GM12872 (cell line): ENCODE measurements around the gene TEP1.

Experiments used
- TF ChIP-seq, protein P1 (sequence below): IDR thresholded peaks from 3 replicates; pipeline ENCODE4 v1.5.1; 2011; ENCODE audit warnings: low read depth, mild to moderate bottlenecking, low read length, moderate library complexity; ENCODE audit not compliant: insufficient read depth

The TEP1 gene

DNA sequence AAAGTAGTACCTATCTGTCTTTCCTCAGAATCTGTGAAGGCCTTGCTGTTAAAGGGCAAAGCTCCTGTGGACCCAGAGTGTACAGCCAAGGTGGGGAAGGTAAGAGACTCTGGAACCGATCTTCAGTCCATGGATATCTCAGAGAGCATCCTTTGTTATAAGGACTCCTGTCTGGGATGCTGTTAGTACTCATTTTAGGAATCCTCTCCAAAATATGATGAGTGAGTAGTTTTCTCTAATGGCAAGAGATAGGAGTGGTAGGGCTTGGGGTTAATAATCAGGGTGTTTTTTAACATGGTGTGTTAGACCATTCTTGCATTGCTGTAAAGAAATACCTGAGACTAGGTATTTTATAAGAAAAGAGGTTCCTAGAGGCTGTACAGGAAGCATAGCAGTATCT lies 67.9 kb downstream of the TEP1 start:
- TF ChIP-seq, protein P1, sequence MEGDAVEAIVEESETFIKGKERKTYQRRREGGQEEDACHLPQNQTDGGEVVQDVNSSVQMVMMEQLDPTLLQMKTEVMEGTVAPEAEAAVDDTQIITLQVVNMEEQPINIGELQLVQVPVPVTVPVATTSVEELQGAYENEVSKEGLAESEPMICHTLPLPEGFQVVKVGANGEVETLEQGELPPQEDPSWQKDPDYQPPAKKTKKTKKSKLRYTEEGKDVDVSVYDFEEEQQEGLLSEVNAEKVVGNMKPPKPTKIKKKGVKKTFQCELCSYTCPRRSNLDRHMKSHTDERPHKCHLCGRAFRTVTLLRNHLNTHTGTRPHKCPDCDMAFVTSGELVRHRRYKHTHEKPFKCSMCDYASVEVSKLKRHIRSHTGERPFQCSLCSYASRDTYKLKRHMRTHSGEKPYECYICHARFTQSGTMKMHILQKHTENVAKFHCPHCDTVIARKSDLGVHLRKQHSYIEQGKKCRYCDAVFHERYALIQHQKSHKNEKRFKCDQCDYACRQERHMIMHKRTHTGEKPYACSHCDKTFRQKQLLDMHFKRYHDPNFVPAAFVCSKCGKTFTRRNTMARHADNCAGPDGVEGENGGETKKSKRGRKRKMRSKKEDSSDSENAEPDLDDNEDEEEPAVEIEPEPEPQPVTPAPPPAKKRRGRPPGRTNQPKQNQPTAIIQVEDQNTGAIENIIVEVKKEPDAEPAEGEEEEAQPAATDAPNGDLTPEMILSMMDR: no peak

DNA sequence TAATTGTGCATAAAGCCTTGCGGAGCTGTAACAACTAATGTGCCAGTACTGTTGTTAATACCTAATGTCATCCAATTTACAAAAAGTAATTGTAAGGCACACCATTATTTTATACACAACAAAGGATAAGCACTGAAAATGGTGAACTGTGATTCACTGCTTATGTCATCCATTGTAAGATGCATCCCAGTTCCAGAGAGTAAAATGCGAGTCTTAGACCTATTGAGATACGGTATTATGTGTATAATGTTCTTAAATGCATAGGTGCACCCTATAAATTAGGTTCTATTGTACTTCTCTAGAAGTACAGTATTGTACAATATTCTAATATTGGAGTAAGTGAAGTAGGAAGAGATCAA lies 69.5 kb downstream of the TEP1 start:
- TF ChIP-seq, protein P1: no peak

DNA sequence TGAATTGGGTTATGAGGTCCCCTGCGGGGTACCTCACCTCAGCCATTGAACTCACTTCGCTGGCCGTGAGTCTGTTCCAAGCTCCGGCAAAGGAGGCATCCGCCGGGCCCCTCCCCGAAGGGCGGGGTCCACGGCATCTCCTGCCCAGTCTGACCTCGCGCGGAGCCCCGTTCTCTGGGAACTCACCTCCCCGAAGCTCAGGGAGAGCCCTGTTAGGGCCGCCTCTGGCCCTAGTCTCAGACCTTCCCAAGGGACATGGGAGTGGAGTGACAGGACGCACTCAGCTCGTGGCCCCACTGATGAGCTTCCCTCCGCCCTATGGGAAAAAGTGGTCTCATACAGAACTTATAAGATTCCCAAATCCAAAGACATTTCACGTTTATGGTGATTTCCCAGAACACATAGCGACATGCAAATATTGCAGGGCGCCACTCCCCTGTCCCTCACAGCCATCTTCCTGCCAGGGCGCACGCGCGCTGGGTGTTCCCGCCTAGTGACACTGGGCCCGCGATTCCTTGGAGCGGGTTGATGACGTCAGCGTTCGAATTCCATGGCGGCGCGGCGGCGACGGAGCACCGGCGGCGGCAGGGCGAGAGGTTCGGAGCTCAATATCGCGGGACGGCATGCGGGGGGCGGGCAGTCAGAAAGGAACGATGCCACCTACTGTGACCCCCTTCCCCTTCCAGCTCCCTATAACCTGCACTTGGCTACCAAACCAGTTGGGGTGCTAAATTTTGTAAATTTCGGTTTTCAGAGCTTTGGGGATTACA lies 70.0 kb downstream of the TEP1 start, which contains the start of gene PARP2:
Gene PARP2 (plus strand): TSS at position 544 of the 770 bp plus-strand sequence. CDS start 7 bp downstream, at position 551.
- TF ChIP-seq, protein P1: no peak

DNA sequence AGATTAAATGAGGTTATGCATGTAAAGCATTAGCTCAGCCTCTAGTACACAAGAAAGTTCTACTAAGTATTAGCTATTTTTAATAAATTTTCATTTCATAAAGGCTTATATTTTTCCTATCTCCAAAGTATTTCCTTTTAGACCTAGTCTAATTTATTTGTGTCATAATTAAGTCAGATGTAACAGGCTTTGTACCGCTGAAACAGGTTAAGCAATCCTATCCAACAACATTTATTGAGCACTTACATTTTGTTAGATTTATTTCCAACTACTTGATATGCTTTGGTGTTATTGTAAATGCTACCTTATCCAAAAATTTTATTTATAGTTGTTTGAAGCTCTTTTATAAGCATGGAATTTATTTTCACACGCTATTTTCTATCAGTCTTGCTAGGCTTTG lies 71.7 kb downstream of the TEP1 start:
- TF ChIP-seq, protein P1: no peak

DNA sequence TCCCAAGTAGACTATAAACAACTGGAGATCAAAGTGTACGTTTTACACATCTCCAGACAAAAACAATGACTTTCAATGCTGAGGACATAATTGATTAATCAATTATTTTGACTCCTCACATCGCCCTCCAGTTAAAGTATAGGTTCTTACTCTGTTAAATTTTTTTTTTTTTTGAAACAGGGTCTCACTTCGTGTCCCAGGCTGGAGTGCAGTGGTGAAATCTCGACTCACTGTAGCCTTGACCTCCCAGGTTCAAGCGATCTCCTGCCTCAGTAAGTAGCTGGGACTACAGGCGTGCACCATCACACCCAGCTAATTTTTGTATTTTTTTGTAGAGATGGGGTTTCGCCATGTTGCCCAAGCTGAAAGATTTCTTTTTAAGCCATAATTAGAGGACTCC lies 79.3 kb downstream of the TEP1 start:
- TF ChIP-seq, protein P1: no peak

DNA sequence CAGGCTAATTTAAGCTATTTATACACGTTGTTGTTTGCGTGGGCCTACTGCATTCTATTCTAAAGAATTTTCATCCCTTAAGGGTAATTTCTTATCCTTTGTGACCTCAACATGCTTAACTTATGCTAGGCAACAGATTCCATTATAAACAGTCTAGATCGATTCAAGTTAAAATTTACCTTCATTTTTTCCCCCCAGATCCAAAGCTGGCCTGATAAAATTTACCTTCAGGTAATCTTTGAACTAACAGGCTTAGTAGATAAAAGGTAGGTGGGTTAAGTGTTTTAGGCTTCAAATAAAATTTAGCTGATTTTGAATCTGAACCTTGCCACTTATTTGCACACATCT lies 79.8 kb downstream of the TEP1 start:
- TF ChIP-seq, protein P1: no peak

DNA sequence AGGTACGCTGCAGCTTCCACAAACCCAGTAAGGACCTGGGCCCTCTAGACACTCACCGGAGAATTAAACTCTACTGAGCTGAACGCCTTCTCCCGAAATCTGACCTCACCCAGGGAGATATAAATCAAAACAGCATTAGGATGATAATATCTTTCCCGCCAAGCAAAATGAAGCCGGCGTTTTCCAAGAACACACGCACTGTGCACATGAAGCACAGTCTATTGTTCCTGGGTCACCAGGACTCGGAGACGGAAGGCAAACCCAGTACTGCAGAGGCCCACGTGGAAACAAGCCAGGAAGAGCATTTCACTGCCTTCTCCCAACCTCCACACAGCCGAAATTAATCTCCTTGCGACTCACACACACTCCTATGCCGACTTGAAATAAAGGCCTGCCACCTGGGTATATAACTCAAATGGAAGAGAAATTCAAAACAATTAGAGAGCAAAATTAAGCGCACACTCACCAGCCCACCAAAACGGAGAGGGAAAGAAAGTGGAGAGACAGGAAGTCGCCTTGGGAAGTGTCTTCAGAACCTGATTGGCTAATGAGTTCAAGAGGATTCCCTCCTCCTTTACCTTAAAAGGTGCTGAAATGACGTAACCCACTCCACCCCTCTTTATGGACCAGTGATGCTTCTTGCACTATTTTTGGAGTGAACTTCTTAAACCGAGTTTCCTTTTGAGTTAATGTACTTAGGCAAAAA lies 80.4 kb downstream of the TEP1 start, which contains the start of gene CCNB1IP1:
Gene CCNB1IP1 (minus strand): TSS at position 492 of the 706 bp plus-strand sequence. CDS start 16,756 bp downstream, outside the sequence.
- TF ChIP-seq, protein P1: no peak
